GM23338 (cell line): Measurements from ENCODE around the gene TRAPPC3L. TPM values are rescaled to one million over a fixed set of nuclear protein-coding genes. Genes with fewer than 3 reads are reported as not detected.
"Not testable (repeated sequence)": the region's sequence is repeated elsewhere in the genome, so short reads cannot be mapped to it uniquely, and the experiment has no call there.

Experiments
- ATAC-seq: fragments of 200-7000 bp; cut with Tn5 transposase; 3 replicates; pipeline ENCODE4 v1.9.1; 2020
- DNase-seq: peaks from one replicate; pipeline ENCODE4 v3.0.0-alpha.2; 2015; ENCODE audit warnings: low spot score
- H2AFZ ChIP-seq: fragments of 200-600 bp; sonication (generic); 2 replicates; pipeline ENCODE4 v1.8.0; 2016; ENCODE audit warnings: antibody characterized with exemption, mild to moderate bottlenecking, moderate library complexity
- H3F3A ChIP-seq: fragments of 200-600 bp; sonication (generic); replicated peaks from 2 replicates; pipeline ENCODE4 v1.8.0; 2017; ENCODE audit warnings: antibody characterized with exemption, mixed run types, low read depth
- H3K27ac ChIP-seq: fragments of 200-600 bp; sonication (generic); 2 replicates; pipeline ENCODE4 v1.6.1; 2016; ENCODE audit warnings: low read depth
- H3K27me3 ChIP-seq: fragments of 200-600 bp; sonication (generic); 2 replicates; pipeline ENCODE4 v1.8.0; 2016; ENCODE audit warnings: mild to moderate bottlenecking, mixed run types, moderate library complexity; ENCODE audit not compliant: insufficient read depth
- H3K36me3 ChIP-seq: fragments of 200-600 bp; sonication (generic); 2 replicates; pipeline ENCODE4 v1.8.0; 2016; ENCODE audit warnings: mild to moderate bottlenecking; ENCODE audit not compliant: insufficient read depth
- H3K4me1 ChIP-seq: fragments of 200-600 bp; sonication (generic); 2 replicates; pipeline ENCODE4 v1.8.0; 2016; ENCODE audit warnings: mild to moderate bottlenecking, moderate library complexity; ENCODE audit not compliant: insufficient read depth
- H3K4me2 ChIP-seq: fragments of 200-600 bp; sonication (generic); 2 replicates; pipeline ENCODE4 v1.7.1; 2017; ENCODE audit warnings: mixed run types
- H3K4me3 ChIP-seq: fragments of 200-600 bp; sonication (generic); 2 replicates; pipeline ENCODE4 v1.6.1; 2016; ENCODE audit warnings: mixed run types
- H3K79me2 ChIP-seq: fragments of 200-600 bp; sonication (generic); replicated peaks from 2 replicates; pipeline ENCODE4 v1.8.0; 2017; ENCODE audit warnings: mild to moderate bottlenecking; ENCODE audit not compliant: insufficient read depth
- H3K9me2 ChIP-seq: fragments of 200-600 bp; sonication (generic); 2 replicates; pipeline ENCODE4 v1.8.0; 2017; ENCODE audit not compliant: insufficient read depth
- H4K20me1 ChIP-seq: fragments of 200-600 bp; sonication (generic); replicated peaks from 2 replicates; pipeline ENCODE4 v1.8.0; 2017; ENCODE audit warnings: mild to moderate bottlenecking; ENCODE audit not compliant: insufficient read depth
- H3K27ac Mint-ChIP-seq: 2 replicates; pipeline ENCODE4 v1.8.0; 2020; ENCODE audit warnings: inconsistent platforms, mild to moderate bottlenecking, moderate library complexity, mixed read lengths
- H3K27me3 Mint-ChIP-seq: 3 replicates; pipeline ENCODE4 v1.8.0; 2022; ENCODE audit warnings: low read depth, mild to moderate bottlenecking, moderate library complexity, mixed read lengths, inconsistent platforms; ENCODE audit not compliant: insufficient read depth, poor library complexity
- H3K36me3 Mint-ChIP-seq: 3 replicates; pipeline ENCODE4 v1.8.0; 2021; ENCODE audit warnings: low read depth, mild to moderate bottlenecking, inconsistent platforms, moderate library complexity, mixed read lengths
- H3K4me1 Mint-ChIP-seq: 3 replicates; pipeline ENCODE4 v1.8.0; 2020; ENCODE audit warnings: mild to moderate bottlenecking, inconsistent platforms, mixed read lengths
- H3K4me3 Mint-ChIP-seq: 3 replicates; pipeline ENCODE4 v1.8.0; 2021; ENCODE audit warnings: moderate library complexity, mild to moderate bottlenecking, inconsistent platforms, mixed read lengths
- H3K9me3 Mint-ChIP-seq: 3 replicates; pipeline ENCODE4 v1.8.0; 2020; ENCODE audit warnings: moderate library complexity, mild to moderate bottlenecking, inconsistent platforms, mixed read lengths
- CREB1 ChIP-seq: fragments of 250-450 bp; sonication (Bioruptor Pico); IDR thresholded peaks from 2 replicates; pipeline ENCODE4 v1.5.0; 2020; ENCODE audit warnings: low read depth, mild to moderate bottlenecking, moderate library complexity
- EZH2 ChIP-seq: fragments of 200-600 bp; sonication (generic); IDR thresholded peaks from one replicate; pipeline ENCODE4 v1.8.0; 2017; ENCODE audit warnings: antibody characterized with exemption, mild to moderate bottlenecking, low read depth; ENCODE audit not compliant: unreplicated experiment
- EZH2phosphoT487 ChIP-seq: fragments of 200-600 bp; sonication (generic); IDR thresholded peaks from one replicate; pipeline ENCODE4 v1.8.1; 2018; ENCODE audit warnings: antibody characterized with exemption; ENCODE audit not compliant: unreplicated experiment
- REST ChIP-seq: IDR thresholded peaks from one replicate; pipeline ENCODE4 v1.6.1; 2018; ENCODE audit warnings: antibody characterized with exemption; ENCODE audit not compliant: unreplicated experiment
- STAT1 ChIP-seq: IDR thresholded peaks from one replicate; pipeline ENCODE4 v1.6.1; 2016; ENCODE audit warnings: antibody characterized with exemption; ENCODE audit not compliant: unreplicated experiment
- ZNF114 ChIP-seq: fragments of 250-450 bp; sonication (Bioruptor Pico); IDR thresholded peaks from 2 replicates; pipeline ENCODE4 v1.5.0; 2020; ENCODE audit warnings: mild to moderate bottlenecking, moderate library complexity
- ZNF331 ChIP-seq: fragments of 250-450 bp; sonication (Bioruptor Pico); IDR thresholded peaks from 2 replicates; pipeline ENCODE4 v1.5.0; 2020; ENCODE audit warnings: low read depth, mild to moderate bottlenecking, moderate library complexity
- polyA plus RNA-seq: library from polyadenylated mRNA; unstranded; fragments of >200 nt; fragmentation: Nextera tagmentation; extraction: Ambion mirVana; gene quantifications from 2 replicates; pipeline ENCODE4 v1.2.1, GENCODE V29; 2016
- total RNA-seq: library from RNA; depleted of rRNA; stranded (reverse); fragments of >200 nt; shearing (Covaris generic); gene quantifications from 2 replicates; pipeline ENCODE4 v1.2.3, GENCODE V29; 2014
- TF ChIP-seq, protein P1 (sequence below): IDR thresholded peaks from 2 replicates; pipeline ENCODE4 v1.6.1; 2016; ENCODE audit warnings: antibody characterized with exemption

The TRAPPC3L gene
- total and polyA plus RNA-seq, 2 experiments from 2014 or later = not detected

DNA sequence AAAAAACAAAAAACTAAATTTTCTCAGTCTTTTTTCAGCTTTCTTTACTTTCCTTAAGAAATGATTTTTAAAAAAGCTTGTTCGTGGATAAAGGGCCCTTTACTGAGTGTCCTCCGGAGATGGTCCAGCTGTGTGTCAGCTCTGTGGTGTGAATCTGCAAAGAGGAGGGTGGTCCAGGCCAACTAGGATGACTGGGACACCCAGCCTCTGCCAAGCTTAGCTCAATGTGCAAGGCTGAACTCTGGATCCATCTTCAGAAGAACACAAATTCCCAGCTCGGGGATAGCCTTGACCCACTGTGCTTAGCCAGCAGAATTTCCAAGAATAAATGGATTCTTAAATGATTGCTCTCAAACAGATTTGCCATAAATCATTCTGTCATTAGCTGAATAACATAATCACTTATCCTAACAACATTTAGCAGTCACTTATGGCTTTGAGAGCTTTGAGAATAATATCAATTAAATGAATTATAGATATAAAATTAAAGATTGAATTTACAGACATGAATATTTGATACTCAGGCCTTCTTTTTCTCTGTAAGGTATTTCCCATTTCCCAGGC is 48.3 kb downstream of the TRAPPC3L start (continued):
- TF ChIP-seq EZH2 (no peak), STAT1 (no peak), CREB1 (CRISPR knock-in tag) (no peak), REST (no peak), ZNF331 (no peak), ZNF114 (CRISPR knock-in tag) (no peak), EZH2phosphoT487 (no peak)
- TF ChIP-seq, protein P1, sequence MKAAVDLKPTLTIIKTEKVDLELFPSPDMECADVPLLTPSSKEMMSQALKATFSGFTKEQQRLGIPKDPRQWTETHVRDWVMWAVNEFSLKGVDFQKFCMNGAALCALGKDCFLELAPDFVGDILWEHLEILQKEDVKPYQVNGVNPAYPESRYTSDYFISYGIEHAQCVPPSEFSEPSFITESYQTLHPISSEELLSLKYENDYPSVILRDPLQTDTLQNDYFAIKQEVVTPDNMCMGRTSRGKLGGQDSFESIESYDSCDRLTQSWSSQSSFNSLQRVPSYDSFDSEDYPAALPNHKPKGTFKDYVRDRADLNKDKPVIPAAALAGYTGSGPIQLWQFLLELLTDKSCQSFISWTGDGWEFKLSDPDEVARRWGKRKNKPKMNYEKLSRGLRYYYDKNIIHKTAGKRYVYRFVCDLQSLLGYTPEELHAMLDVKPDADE = no peak

DNA sequence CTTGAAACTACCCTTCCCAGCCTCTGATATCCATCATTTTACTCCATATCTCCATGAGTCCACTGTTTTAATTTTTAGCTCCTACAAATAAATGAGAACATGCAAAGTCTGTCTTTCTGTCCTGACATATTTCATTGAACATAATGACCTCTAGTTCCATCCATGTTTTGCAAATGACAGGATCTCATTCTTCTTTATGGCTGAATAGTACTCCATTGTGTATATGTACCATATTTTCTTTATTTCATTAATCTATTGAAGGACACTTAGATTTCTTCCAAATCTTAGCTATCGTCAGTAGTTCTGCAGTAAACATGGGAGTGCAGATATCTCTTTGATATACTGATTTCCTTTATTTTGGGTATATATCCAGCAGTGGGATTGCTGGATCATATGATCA is 50.3 kb downstream of the TRAPPC3L start:
- H4K20me1 ChIP-seq, DNase-seq, H3K9me2 ChIP-seq, H3K36me3 ChIP-seq, H3K4me3 ChIP-seq, H3F3A ChIP-seq, H3K4me2 ChIP-seq, H3K27me3 ChIP-seq, H3K4me1 Mint-ChIP-seq, H3K4me3 Mint-ChIP-seq, H3K79me2 ChIP-seq, H3K27me3 Mint-ChIP-seq, H3K27ac ChIP-seq, H2AFZ ChIP-seq, H3K36me3 Mint-ChIP-seq, H3K4me1 ChIP-seq, H3K9me3 Mint-ChIP-seq, ATAC-seq, H3K27ac Mint-ChIP-seq: not testable (repeated sequence)
